A549 treated with AZD2906 at 1 μM for 4 hours (cell line): ENCODE measurements around the gene ATP1A1. TPM values are rescaled to one million over a fixed set of nuclear protein-coding genes. Genes with fewer than 3 reads are reported as not detected.

Source experiments
- total RNA-seq: library from RNA; stranded (reverse); fragments of 200-300 nt; extraction: Qiagen RNA extraction; gene quantifications from 5 replicates; pipeline ENCODE4 v1.2.3, GENCODE V29; 2022

Gene ATP1A1
- total RNA-seq: 335 to 430 TPM (median 396 TPM) in 5 replicates

GRCh38 chr1:116372651-116373430 lies at the start of gene ATP1A1:
ATP1A1 (plus strand) TSS chr1:116373244; CDS start chr1:116373512, 268 bp downstream.

Other genes with a start within 250 kb of the ATP1A1 start
- 18.7 to 22.5 TPM (median 21.4 TPM) in 5 replicates for gene CD58, start 197.8 kb downstream of the ATP1A1 start, total RNA-seq